Esophagus squamous epithelium (tissue), 4 donors: ENCODE measurements around the gene DPP4.

Experiments used
- POLR2A ChIP-seq, 4 donors: fragments of 450-650 bp; IDR thresholded peaks; one replicate each; pipeline ENCODE4 v1.6.1; 2017; ENCODE audit warnings: antibody characterized with exemption in 4 of 4, mild to moderate bottlenecking in 4 of 4, moderate library complexity in 3 of 4
- TF ChIP-seq, protein P1 (sequence below), 6 experiments: fragments of 450-650 bp in 4 of 6; fragments of 200-600 bp in 2 of 6; sonication (generic) in 2 of 6; IDR thresholded peaks; one replicate each; pipeline ENCODE4 v1.5.1; 2016 to 2019; ENCODE audit warnings: antibody characterized with exemption in 6 of 6, mild to moderate bottlenecking in 4 of 6, moderate library complexity in 4 of 6

- no peak for TF ChIP-seq POLR2A (IDR thresholded peaks at IDR 0.05)
- TF ChIP-seq, protein P1, sequence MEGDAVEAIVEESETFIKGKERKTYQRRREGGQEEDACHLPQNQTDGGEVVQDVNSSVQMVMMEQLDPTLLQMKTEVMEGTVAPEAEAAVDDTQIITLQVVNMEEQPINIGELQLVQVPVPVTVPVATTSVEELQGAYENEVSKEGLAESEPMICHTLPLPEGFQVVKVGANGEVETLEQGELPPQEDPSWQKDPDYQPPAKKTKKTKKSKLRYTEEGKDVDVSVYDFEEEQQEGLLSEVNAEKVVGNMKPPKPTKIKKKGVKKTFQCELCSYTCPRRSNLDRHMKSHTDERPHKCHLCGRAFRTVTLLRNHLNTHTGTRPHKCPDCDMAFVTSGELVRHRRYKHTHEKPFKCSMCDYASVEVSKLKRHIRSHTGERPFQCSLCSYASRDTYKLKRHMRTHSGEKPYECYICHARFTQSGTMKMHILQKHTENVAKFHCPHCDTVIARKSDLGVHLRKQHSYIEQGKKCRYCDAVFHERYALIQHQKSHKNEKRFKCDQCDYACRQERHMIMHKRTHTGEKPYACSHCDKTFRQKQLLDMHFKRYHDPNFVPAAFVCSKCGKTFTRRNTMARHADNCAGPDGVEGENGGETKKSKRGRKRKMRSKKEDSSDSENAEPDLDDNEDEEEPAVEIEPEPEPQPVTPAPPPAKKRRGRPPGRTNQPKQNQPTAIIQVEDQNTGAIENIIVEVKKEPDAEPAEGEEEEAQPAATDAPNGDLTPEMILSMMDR (IDR thresholded peaks at IDR 0.05): no peak
These were observed 10.1 kb downstream of the DPP4 start for GRCh38 chr2:162063899-162064298.
